K562 (cell line): ENCODE results near the gene ARL8A. TPM values are rescaled to one million over a fixed set of nuclear protein-coding genes. Genes with fewer than 3 reads are reported as not detected.
A peak's percentile ranks its signal among the peaks of the same experiment; 100 is the strongest.

Experiments used
- ATF7 ChIP-seq: fragments of 450-650 bp; IDR thresholded peaks from 2 replicates; pipeline ENCODE4 v1.7.1; 2014; ENCODE audit warnings: mild to moderate bottlenecking, moderate library complexity
- CHAMP1 ChIP-seq: fragments of 450-650 bp; IDR thresholded peaks from 2 replicates; pipeline ENCODE4 v1.6.1; 2016; ENCODE audit warnings: mild to moderate bottlenecking
- EZH2 ChIP-seq: IDR thresholded peaks from 2 replicates; pipeline ENCODE4 v1.6.1; 2012; ENCODE audit warnings: low read depth, mild to moderate bottlenecking, inconsistent platforms, low read length, borderline replicate concordance
- GABPB1 ChIP-seq: sonication (generic); formaldehyde crosslinking; IDR thresholded peaks from 2 replicates; pipeline ENCODE4 v1.8.0; 2022; ENCODE audit warnings: mild to moderate bottlenecking, missing genetic modification reagents
- HNRNPH1 ChIP-seq: fragments of 200-400 bp; formaldehyde crosslinking; optimal IDR thresholded peaks from 2 replicates; pipeline ENCODE3; 2017; ENCODE audit warnings: low read depth, mild to moderate bottlenecking, low read length, moderate library complexity
- HNRNPL ChIP-seq: fragments of 200-400 bp; formaldehyde crosslinking; IDR thresholded peaks from 2 replicates; pipeline ENCODE4 v1.6.1; 2017; ENCODE audit warnings: low read depth, mild to moderate bottlenecking, low read length
- KLF6 ChIP-seq: fragments of 250-450 bp; sonication (Bioruptor Pico); IDR thresholded peaks from 2 replicates; pipeline ENCODE4 v1.4.0; 2020; ENCODE audit warnings: mild to moderate bottlenecking, moderate library complexity, borderline replicate concordance
- NRF1 ChIP-seq, 2 experiments: fragments of 450-650 bp; IDR thresholded peaks in 1 of 2; conservative IDR thresholded peaks in 1 of 2; 2 replicates each; pipeline ENCODE4 v1.6.1; 2014; ENCODE audit warnings: mild to moderate bottlenecking in 2 of 2
- PBX2 ChIP-seq, 2 experiments: IDR thresholded peaks in 1 of 2; conservative IDR thresholded peaks in 1 of 2; 2 replicates each; pipeline ENCODE4 v1.6.1; 2016; ENCODE audit warnings: low read depth in 2 of 2, mild to moderate bottlenecking in 1 of 2, missing compliant biosample characterization in 1 of 2, missing genetic modification characterization in 1 of 2, moderate library complexity in 1 of 2
- PKNOX1 ChIP-seq: fragments of 450-650 bp; IDR thresholded peaks from 2 replicates; pipeline ENCODE4 v1.6.1; 2016
- POU5F1 ChIP-seq: fragments of 150-350 bp; IDR thresholded peaks from 2 replicates; pipeline ENCODE4 v1.6.1; 2014; ENCODE audit warnings: borderline replicate concordance, low read length, low read depth, mild to moderate bottlenecking; ENCODE audit not compliant: partially characterized antibody
- YBX1 ChIP-seq: fragments of 450-650 bp; IDR thresholded peaks from 2 replicates; pipeline ENCODE4 v1.7.1; 2016; ENCODE audit warnings: mild to moderate bottlenecking
- ZBTB17 ChIP-seq: fragments of 450-650 bp; formaldehyde crosslinking; IDR thresholded peaks from 2 replicates; pipeline ENCODE4 v1.4.0; 2020; ENCODE audit warnings: mild to moderate bottlenecking
- ZNF212 ChIP-seq: fragments of 450-650 bp; formaldehyde crosslinking; IDR thresholded peaks from 2 replicates; pipeline ENCODE4 v1.4.0; 2020; ENCODE audit warnings: mild to moderate bottlenecking
- ZNF347 ChIP-seq: fragments of 450-650 bp; formaldehyde crosslinking; IDR thresholded peaks from 2 replicates; pipeline ENCODE4 v1.4.0; 2020; ENCODE audit warnings: low read depth, mild to moderate bottlenecking, moderate library complexity
- ZNF507 ChIP-seq: conservative IDR thresholded peaks from 2 replicates; pipeline ENCODE4 v1.6.1; 2017; ENCODE audit warnings: missing genetic modification characterization, missing compliant biosample characterization
- ZNF75A ChIP-seq: fragments of 450-650 bp; formaldehyde crosslinking; IDR thresholded peaks from 2 replicates; pipeline ENCODE4 v1.4.0; 2020; ENCODE audit warnings: mild to moderate bottlenecking
- polyA plus RNA-seq, 8 experiments: library from polyadenylated mRNA; depleted of rRNA in 4 of 8; stranded (reverse) in 5 of 8; unstranded in 3 of 8; fragments of >200 nt; fragmentation: Nextera tagmentation in 2 of 8; fragmentation: Illumina TruSeq in 1 of 8; extraction: Ambion mirVana in 2 of 8; extraction: Trizol in 1 of 8; gene quantifications; 2 replicates each; pipeline versions ENCODE4 v1.2.1 to v1.2.3, GENCODE V29; 2011 to 2014; ENCODE audit warnings: inconsistent platforms in 1 of 8, missing spikeins in 1 of 8
- total RNA-seq, 7 experiments: library from RNA; depleted of rRNA in 6 of 7; stranded (reverse); fragments of >200 nt in 6 of 7; fragmentation: Illumina TruSeq in 2 of 7; extraction: Trizol in 2 of 7; gene quantifications; 2 replicates each; pipeline versions ENCODE4 v1.2.1 to v1.2.3, GENCODE V29; 2011 to 2021; ENCODE audit warnings: low replicate concordance in 1 of 7
- TF ChIP-seq, protein P1 (sequence below): fragments of 150-350 bp; IDR thresholded peaks from 2 replicates; pipeline ENCODE4 v1.6.1; 2014; ENCODE audit warnings: low read depth, mild to moderate bottlenecking, low read length, borderline replicate concordance

The ARL8A gene
- total and polyA plus RNA-seq, 9 of the 15 experiments (the other 6 are each of a cell fraction or from before 2014, with no cell fraction given), result 0.17 to 27.3 (median 15.6) TPM

- TF ChIP-seq CHAMP1, result no peak
- TF ChIP-seq YBX1, result no peak
- TF ChIP-seq HNRNPL, result no peak
- peak; percentile 38 to 56; a peak in 3 of 4 replicates for TF ChIP-seq NRF1 (conservative IDR thresholded peaks at IDR 0.05 in 1 of 2, IDR thresholded peaks at IDR 0.05 in 1 of 2)
- no peak for TF ChIP-seq ZNF75A
- TF ChIP-seq, protein P1, sequence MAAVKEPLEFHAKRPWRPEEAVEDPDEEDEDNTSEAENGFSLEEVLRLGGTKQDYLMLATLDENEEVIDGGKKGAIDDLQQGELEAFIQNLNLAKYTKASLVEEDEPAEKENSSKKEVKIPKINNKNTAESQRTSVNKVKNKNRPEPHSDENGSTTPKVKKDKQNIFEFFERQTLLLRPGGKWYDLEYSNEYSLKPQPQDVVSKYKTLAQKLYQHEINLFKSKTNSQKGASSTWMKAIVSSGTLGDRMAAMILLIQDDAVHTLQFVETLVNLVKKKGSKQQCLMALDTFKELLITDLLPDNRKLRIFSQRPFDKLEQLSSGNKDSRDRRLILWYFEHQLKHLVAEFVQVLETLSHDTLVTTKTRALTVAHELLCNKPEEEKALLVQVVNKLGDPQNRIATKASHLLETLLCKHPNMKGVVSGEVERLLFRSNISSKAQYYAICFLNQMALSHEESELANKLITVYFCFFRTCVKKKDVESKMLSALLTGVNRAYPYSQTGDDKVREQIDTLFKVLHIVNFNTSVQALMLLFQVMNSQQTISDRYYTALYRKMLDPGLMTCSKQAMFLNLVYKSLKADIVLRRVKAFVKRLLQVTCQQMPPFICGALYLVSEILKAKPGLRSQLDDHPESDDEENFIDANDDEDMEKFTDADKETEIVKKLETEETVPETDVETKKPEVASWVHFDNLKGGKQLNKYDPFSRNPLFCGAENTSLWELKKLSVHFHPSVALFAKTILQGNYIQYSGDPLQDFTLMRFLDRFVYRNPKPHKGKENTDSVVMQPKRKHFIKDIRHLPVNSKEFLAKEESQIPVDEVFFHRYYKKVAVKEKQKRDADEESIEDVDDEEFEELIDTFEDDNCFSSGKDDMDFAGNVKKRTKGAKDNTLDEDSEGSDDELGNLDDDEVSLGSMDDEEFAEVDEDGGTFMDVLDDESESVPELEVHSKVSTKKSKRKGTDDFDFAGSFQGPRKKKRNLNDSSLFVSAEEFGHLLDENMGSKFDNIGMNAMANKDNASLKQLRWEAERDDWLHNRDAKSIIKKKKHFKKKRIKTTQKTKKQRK, result no peak
- peak; percentile 75 for TF ChIP-seq PKNOX1
- no peak for TF ChIP-seq ZNF212 (CRISPR knock-in tag)
- no peak for TF ChIP-seq PBX2 (CRISPR knock-in tag; IDR thresholded peaks at IDR 0.05; ENCODE audit: low read depth)
- TF ChIP-seq PBX2 (tag; conservative IDR thresholded peaks at IDR 0.05; ENCODE audit: low read depth), result no peak
- TF ChIP-seq ZBTB17, result no peak
- no peak for TF ChIP-seq KLF6
- peak; percentile 95 for TF ChIP-seq ATF7
- TF ChIP-seq GABPB1 (CRISPR knock-in tag), result no peak
- TF ChIP-seq EZH2, result no peak
- no peak for TF ChIP-seq POU5F1
- TF ChIP-seq ZNF507, result no peak
- no peak for TF ChIP-seq HNRNPH1
- TF ChIP-seq ZNF347 (CRISPR knock-in tag), result no peak
Observed at GRCh38 chr1:202105571-202106339, 38.8 kb downstream of the ARL8A start (continued).
